CD4-positive, alpha-beta T cell (primary cell): ENCODE data around the gene NR1H4. TPM values are rescaled to one million over a fixed set of nuclear protein-coding genes. Genes with fewer than 3 reads are reported as not detected.

Experiments used
- ATAC-seq: fragments of 200-7000 bp; cut with Tn5 transposase; one replicate; pipeline ENCODE4 v1.10.0; 2022; ENCODE audit warnings: mild to moderate bottlenecking; ENCODE audit not compliant: poor library complexity
- CTCF ChIA-PET: fragments of 350-600 bp; sonication (Branson Sonifier 250); formaldehyde crosslinking; loops from one replicate; lab custom pipeline; 2021; ENCODE audit warnings: antibody characterized with exemption, inconsistent platforms; lab: Charles Lee
- POLR2A ChIA-PET: fragments of 350-600 bp; sonication (Branson Sonifier 250); formaldehyde crosslinking; loops from one replicate; lab custom pipeline; 2021; ENCODE audit warnings: antibody characterized with exemption, inconsistent platforms; lab: Charles Lee
- DNase-seq, 14 experiments: peaks; one replicate each; pipeline ENCODE4 v3.0.0-alpha.2; 2013 to 2020; ENCODE audit warnings: mixed read lengths in 2 of 14
- H3K27ac ChIP-seq, 2 donors: one replicate each; pipeline versions ENCODE4 v1.5.1 to v1.7.0; 2013; ENCODE audit warnings: low read length in 2 of 2, low read depth in 1 of 2, mild to moderate bottlenecking in 1 of 2
- H3K27me3 ChIP-seq, 2 experiments: 1 replicate in 1 of 2; 2 replicates in 1 of 2; pipeline versions ENCODE4 v1.6.1 to v1.7.0; 2013; ENCODE audit warnings: low read length in 2 of 2, control low read depth in 1 of 2, mild to moderate bottlenecking in 1 of 2, moderate library complexity in 1 of 2; ENCODE audit not compliant: insufficient read depth in 2 of 2, control insufficient read depth in 1 of 2
- H3K36me3 ChIP-seq: one replicate; pipeline ENCODE4 v1.6.1; 2013; ENCODE audit warnings: low read length, control low read depth; ENCODE audit not compliant: insufficient read depth
- H3K4me1 ChIP-seq: one replicate; pipeline ENCODE4 v1.6.1; 2013; ENCODE audit warnings: low read length, control low read depth; ENCODE audit not compliant: insufficient read depth
- H3K4me3 ChIP-seq: one replicate; pipeline ENCODE4 v1.5.1; 2013; ENCODE audit warnings: mild to moderate bottlenecking, low read length, moderate library complexity
- H3K9me3 ChIP-seq, 2 experiments: 1 replicate in 1 of 2; 2 replicates in 1 of 2; pipeline versions ENCODE4 v1.6.1 to v1.7.0; 2013; ENCODE audit warnings: low read length in 2 of 2, mild to moderate bottlenecking in 2 of 2, control low read depth in 1 of 2, moderate library complexity in 1 of 2; ENCODE audit not compliant: control insufficient read depth in 1 of 2, insufficient read depth in 1 of 2
- H3K27ac Mint-ChIP-seq: one replicate; pipeline ENCODE4 v1.8.0; 2020; ENCODE audit warnings: mixed read lengths
- H3K27me3 Mint-ChIP-seq: one replicate; pipeline ENCODE4 v1.8.0; 2021; ENCODE audit warnings: mixed read lengths
- H3K36me3 Mint-ChIP-seq: one replicate; pipeline ENCODE4 v1.8.0; 2021; ENCODE audit warnings: low read depth, mixed read lengths
- H3K4me1 Mint-ChIP-seq: one replicate; pipeline ENCODE4 v1.8.0; 2021; ENCODE audit warnings: low read depth, mixed read lengths
- H3K4me3 Mint-ChIP-seq: one replicate; pipeline ENCODE4 v1.8.0; 2020; ENCODE audit warnings: mild to moderate bottlenecking, mixed read lengths
- H3K9me3 Mint-ChIP-seq: one replicate; pipeline ENCODE4 v1.8.0; 2020; ENCODE audit warnings: mixed read lengths
- intact Hi-C, 2 experiments: fragments of 100-400 bp; cut with DNase I in 1 of 2; cut with micrococcal nuclease in 1 of 2; formaldehyde crosslinking; loops; one replicate each; pipeline versions ENCODE4 v1.15.1 to v1.9.0; 2023 to 2025; cut with DNase I, micrococcal nuclease
- total RNA-seq, 174 experiments: library from RNA in 2 of 174; stranded (reverse) in 2 of 174; gene quantifications; one replicate each; pipeline ENCODE4 v1.2.3 and lab custom pipeline; 2021 to 2026
- TF ChIP-seq, protein P1 (sequence below): fragments of 200-600 bp; IDR thresholded peaks from one replicate; pipeline ENCODE4 v1.8.0; 2022; ENCODE audit warnings: antibody characterized with exemption, mild to moderate bottlenecking

Gene NR1H4
- total RNA-seq, 2 experiments from 2014 or later, result not detected

DNA sequence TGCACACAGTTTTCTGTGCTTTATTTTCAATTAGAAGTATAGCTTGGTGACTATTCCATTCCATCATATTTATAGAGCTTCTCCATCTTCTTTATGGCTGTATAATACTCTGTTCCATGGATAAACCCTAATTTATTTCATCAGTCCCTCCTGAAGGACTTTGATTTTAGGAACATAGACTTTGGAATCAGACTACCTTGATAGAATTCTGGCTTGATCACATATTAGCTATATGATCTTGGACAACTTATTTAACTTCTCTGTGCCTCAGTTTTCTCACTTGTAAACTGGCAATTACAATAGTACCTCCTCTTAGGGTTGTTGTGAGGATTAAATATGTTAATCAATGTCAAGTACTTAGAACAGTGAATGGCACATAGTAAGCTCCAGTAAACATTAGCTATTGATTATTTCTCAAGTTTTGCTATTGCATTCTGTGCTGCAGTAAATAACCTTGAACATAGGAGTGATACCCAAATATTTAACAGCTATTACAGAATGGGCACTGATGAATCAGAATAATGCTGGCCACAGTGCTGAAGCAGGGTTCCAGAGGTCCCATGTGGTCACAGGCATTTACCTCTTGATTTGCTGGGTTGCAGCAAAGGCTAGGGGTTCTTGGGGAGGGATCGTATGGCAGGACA lies 12.2 kb upstream of the NR1H4 start:
- no peaks in the 10 kb centered on the region for H3K4me1 Mint-ChIP-seq
- DNase-seq, result no peak
- Histone ChIP-seq H3K4me1 (no peaks in the 10 kb centered on the region), H3K9me3 (no peaks in the 10 kb centered on the region), H3K4me3 (no peak overlapping the region), H3K36me3 (no peaks in the 10 kb centered on the region), H3K27me3 (no peaks in the 10 kb centered on the region), H3K27ac (no peak overlapping the region)
- no peak overlapping the region for H3K27ac Mint-ChIP-seq
- H3K4me3 Mint-ChIP-seq, result no peak overlapping the region
- no peaks in the 10 kb centered on the region for H3K9me3 Mint-ChIP-seq
- TF ChIP-seq, protein P1, sequence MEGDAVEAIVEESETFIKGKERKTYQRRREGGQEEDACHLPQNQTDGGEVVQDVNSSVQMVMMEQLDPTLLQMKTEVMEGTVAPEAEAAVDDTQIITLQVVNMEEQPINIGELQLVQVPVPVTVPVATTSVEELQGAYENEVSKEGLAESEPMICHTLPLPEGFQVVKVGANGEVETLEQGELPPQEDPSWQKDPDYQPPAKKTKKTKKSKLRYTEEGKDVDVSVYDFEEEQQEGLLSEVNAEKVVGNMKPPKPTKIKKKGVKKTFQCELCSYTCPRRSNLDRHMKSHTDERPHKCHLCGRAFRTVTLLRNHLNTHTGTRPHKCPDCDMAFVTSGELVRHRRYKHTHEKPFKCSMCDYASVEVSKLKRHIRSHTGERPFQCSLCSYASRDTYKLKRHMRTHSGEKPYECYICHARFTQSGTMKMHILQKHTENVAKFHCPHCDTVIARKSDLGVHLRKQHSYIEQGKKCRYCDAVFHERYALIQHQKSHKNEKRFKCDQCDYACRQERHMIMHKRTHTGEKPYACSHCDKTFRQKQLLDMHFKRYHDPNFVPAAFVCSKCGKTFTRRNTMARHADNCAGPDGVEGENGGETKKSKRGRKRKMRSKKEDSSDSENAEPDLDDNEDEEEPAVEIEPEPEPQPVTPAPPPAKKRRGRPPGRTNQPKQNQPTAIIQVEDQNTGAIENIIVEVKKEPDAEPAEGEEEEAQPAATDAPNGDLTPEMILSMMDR, result no peak
- no peaks in the 10 kb centered on the region for H3K36me3 Mint-ChIP-seq
- ChIA-PET POLR2A (no interaction called here), CTCF (no interaction called here)
- intact Hi-C loops, result no loop called here
- no peaks in the 10 kb centered on the region for H3K27me3 Mint-ChIP-seq
- ATAC-seq, result no peak

DNA sequence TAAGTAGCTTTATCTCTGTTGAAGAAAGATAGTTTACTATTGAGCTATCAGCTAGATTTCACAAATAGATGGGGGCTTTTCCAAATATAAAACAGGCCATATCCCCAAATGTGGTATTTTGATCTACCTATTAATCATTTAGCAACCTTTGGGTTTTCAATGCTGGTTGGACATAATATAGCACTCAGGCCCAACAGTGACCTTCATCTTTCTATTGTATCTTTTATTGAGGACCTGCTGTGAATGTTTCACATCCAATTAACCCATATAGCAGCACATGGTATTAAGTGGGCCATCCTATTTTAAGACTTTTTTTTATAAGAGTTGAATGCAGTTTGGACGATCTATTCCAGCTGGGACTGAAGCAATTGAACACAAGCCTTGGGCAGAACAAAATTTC lies 10.0 kb upstream of the NR1H4 start:
- POLR2A ChIA-PET, result no interaction called here
- H3K36me3 ChIP-seq, result no peaks in the 10 kb centered on the region
- Mint-ChIP-seq H3K36me3 (no peaks in the 10 kb centered on the region), H3K9me3 (no peaks in the 10 kb centered on the region), H3K4me1 (no peaks in the 10 kb centered on the region), H3K27me3 (no peaks in the 10 kb centered on the region), H3K4me3 (no peak overlapping the region), H3K27ac (no peak overlapping the region)
- intact Hi-C loops, result no loop called here
- ATAC-seq, result no peak
- H3K9me3 ChIP-seq, result no peaks in the 10 kb centered on the region
- CTCF ChIA-PET, result no interaction called here
- no peak overlapping the region for H3K4me3 ChIP-seq
- TF ChIP-seq, protein P1, result no peak
- no peaks in the 10 kb centered on the region for H3K27me3 ChIP-seq
- no peak overlapping the region for H3K27ac ChIP-seq
- no peak for DNase-seq
- no peaks in the 10 kb centered on the region for H3K4me1 ChIP-seq

DNA sequence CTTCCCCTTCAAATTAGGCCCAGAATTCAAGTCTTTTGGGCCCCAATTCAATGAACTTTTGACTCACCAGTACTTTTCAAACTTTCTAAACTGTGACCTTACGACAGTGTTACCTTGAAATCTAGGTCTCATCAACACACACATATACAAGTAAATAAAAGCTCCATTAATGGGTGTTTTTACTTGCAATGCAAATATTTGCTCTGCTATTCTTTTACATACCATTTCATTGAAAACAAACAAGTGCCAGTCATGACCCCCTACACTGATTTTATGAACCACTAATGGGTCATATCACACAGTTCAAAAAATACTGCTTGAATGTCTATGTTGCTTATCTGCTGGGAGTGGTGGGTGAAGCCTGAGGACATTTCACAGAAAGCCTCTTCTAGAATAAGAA lies 9.1 kb upstream of the NR1H4 start:
- no peak overlapping the region for H3K4me3 ChIP-seq
- DNase-seq, result no peak
- ChIA-PET POLR2A (no interaction called here), CTCF (interaction anchor here (0.6 kb wide), 1 partner anchor 120 kb away, joined by 4 read pairs; no protein-coding TSS in a partner anchor)
- Mint-ChIP-seq H3K27ac (no peak overlapping the region), H3K4me1 (no peaks in the 10 kb centered on the region), H3K4me3 (no peak overlapping the region), H3K27me3 (no peaks in the 10 kb centered on the region), H3K9me3 (no peaks in the 10 kb centered on the region), H3K36me3 (no peaks in the 10 kb centered on the region)
- TF ChIP-seq, protein P1, result no peak
- H3K9me3 ChIP-seq, result no peaks in the 10 kb centered on the region
- intact Hi-C loops, result no loop called here
- H3K27ac ChIP-seq, result no peak overlapping the region
- H3K4me1 ChIP-seq, result no peaks in the 10 kb centered on the region
- ATAC-seq, result no peak
- H3K27me3 ChIP-seq, result no peaks in the 10 kb centered on the region
- H3K36me3 ChIP-seq, result no peaks in the 10 kb centered on the region
